GM18951 (cell line): ENCODE data around the gene EYA4.

Source experiments
- POLR2A ChIP-seq: IDR thresholded peaks from 4 replicates; pipeline ENCODE4 v1.6.1; 2011; ENCODE audit warnings: mild to moderate bottlenecking; ENCODE audit not compliant: insufficient read length, insufficient read depth; ENCODE audit errors: extremely low read depth
- in situ Hi-C: fragments of 300-500 bp; cut with MboI; formaldehyde crosslinking; loops from one replicate; pipeline ENCODE4 v1.12.0; 2022; ENCODE audit warnings: low sequenced_read_pairs, mixed read lengths, inconsistent platforms; ENCODE audit not compliant: unreplicated experiment

Gene EYA4

GRCh38 chr6:133241086-133241900 is at the start of gene EYA4:
Gene EYA4, plus strand, starts transcription at chr6:133241357. Its CDS starts 33,424 bp downstream, at chr6:133274781.
- in situ Hi-C loops = no loop called here
- no peak for TF ChIP-seq POLR2A

DNA sequence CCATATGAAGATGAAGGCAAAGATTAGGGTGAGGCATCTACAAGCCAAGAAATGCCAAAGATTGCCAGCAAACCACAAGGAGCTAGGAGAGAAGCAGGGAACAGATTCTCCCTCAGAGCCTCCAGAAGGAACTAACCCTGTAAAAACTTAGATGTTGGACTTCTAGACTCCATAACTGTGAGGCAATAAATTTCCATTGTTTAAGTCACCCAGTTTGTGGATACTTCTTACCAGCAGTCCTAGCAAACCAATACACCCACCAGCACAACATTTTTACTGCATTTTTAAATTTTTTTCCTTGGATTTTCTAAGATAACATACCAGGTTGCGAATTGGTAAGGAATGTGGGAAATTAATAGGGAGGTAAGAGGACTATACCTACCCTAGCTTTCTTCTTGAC is 47.8 kb upstream of the EYA4 start:
- in situ Hi-C loops = no loop called here
- no peak for TF ChIP-seq POLR2A

GRCh38 chr6:133198725-133199124 is 42.4 kb upstream of the EYA4 start:
- in situ Hi-C loops = no loop called here
- TF ChIP-seq POLR2A = no peak

GRCh38 chr6:133201231-133201630 is 39.9 kb upstream of the EYA4 start:
- in situ Hi-C loops = no loop called here
- no peak for TF ChIP-seq POLR2A

- in situ Hi-C loops = no loop called here
- TF ChIP-seq POLR2A = no peak
These were observed 38.4 kb upstream of the EYA4 start for GRCh38 chr6:133202610-133203343.

- TF ChIP-seq POLR2A = no peak
- in situ Hi-C loops = no loop called here
These were observed 37.8 kb upstream of the EYA4 start for GRCh38 chr6:133203344-133203697.

- in situ Hi-C loops = no loop called here
- no peak for TF ChIP-seq POLR2A
These were observed 35.9 kb upstream of the EYA4 start for GRCh38 chr6:133205304-133205703.

GRCh38 chr6:133206942-133207341 is 34.2 kb upstream of the EYA4 start:
- no peak for TF ChIP-seq POLR2A
- in situ Hi-C loops = no loop called here

DNA sequence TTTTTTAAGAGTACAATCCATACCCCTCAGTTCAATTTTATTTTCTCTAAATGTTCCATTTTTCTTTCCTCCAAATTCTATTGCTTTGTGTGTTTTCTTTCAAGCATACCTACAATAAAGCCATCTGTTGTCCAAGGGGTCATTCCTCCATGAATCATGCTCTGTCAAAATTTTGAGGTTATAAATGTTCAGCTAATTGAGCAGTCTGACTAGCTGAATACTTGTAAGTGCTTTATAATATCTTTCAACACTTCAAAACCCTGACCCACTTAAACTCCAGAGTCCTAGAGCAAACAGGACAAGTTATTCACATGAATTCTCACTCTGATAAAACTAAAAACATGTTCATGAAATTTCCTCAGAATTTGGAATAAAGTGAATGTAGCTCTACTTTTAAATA is 33.4 kb upstream of the EYA4 start:
- in situ Hi-C loops = no loop called here
- no peak for TF ChIP-seq POLR2A

- TF ChIP-seq POLR2A = no peak
- in situ Hi-C loops = no loop called here
These were observed 32.9 kb upstream of the EYA4 start for GRCh38 chr6:133208183-133208755.

DNA sequence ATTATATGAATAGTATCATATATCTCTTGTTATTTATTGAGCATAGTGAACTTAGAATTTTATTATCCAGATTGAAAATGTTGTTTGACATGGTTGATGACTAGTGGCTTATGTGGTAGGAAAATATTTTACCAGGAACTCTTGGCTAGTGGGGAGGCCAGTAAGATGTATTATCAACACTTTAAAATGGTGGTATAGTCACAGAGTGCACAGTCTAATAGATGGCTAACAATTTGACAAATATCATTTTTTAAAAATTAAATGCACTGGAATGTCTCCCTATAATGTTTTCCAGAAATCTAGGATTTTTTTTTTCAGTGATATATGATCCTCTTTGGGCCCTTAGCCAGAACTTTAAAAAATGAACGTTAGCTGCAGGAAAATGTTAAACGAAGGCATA is 26.9 kb upstream of the EYA4 start:
- in situ Hi-C loops = no loop called here
- TF ChIP-seq POLR2A = no peak

DNA sequence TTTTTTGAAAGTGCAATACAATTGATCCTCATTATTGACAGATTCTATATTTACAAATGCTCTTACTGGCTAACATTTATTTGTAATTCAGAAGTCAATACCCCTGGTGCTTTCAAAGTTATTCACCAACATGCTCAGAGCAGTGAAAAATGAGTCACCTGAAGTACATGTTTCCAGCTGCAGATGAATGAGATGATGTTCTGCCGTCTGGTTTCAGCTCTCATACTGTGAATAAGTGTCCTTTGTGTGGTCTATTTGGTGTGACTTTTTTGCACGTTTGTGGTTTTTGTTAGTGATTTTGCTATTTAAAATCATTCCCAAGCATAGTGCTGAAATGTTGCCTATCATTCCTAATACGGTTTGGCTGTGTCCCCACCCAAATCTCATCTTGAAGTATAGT is 22.3 kb upstream of the EYA4 start:
- TF ChIP-seq POLR2A = no peak
- in situ Hi-C loops = no loop called here

DNA sequence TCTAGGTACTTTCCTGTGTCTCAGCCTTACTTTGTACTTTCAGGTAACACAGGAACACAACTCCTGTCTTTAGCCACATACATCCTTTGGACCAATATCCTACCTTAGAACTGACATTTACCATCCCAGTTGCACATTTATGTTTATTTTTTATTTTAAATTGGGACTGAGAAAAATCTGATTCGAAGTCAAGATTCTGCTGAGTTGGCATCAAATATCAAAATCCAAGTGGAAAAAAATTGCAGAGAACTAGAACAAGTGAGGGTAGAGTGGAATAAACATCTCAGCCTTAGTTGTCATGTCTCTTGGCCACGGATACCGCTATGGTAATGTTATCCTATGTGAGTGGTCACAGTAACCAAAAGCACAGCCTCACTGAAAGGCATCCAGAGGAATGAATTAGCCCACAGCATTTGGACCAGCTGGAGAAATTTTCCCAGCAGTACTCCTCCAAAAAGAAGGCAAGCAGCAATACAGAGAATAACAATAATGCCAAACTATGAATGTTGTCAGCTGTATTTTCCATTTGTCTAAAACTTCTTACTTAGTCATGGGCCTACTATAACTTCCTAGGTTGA is 17.6 kb upstream of the EYA4 start:
- TF ChIP-seq POLR2A = no peak
- in situ Hi-C loops = no loop called here
